Fibroblast of lung (primary cell): Measurements from ENCODE around the gene CCDC70.

Experiments used
- CTCF ChIP-seq, 2 donors: IDR thresholded peaks in 1 of 2; conservative IDR thresholded peaks in 1 of 2; 1 replicate in 1 of 2; 2 replicates in 1 of 2; pipeline ENCODE4 v1.5.1; 2011 to 2012; ENCODE audit warnings: low read length in 2 of 2, control low read depth in 1 of 2, inconsistent platforms in 1 of 2, low read depth in 1 of 2, mild to moderate bottlenecking in 1 of 2
- EZH2 ChIP-seq: IDR thresholded peaks from 2 replicates; pipeline ENCODE4 v1.5.1; 2012; ENCODE audit warnings: low read length, control low read depth, mild to moderate bottlenecking; ENCODE audit errors: missing control alignments

DNA sequence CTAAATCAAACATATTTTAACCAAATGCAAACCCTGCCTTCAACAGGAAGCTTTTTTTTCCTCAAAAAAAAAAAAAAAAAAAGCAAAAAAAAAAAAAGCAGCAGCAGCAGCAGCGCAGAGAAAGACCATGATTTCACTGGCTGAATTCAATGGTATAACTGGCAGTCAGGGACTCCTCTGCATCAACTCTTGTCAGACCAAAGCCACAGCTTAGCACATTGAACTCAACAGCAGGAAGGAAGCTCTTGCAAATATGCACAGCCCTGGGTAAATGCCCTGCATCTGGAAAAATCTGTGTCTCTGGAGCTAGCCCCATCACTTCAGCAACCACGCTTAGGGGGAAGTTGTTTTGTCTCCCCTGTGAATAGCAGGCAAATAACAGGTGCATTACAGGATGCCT lies 40.2 kb upstream of the CCDC70 start:
- TF ChIP-seq CTCF (conservative IDR thresholded peaks at IDR 0.05 in 1 of 2, IDR thresholded peaks at IDR 0.05 in 1 of 2; ENCODE audit: low read depth in 1 of 2, low read length in 2 of 2) (no peak), EZH2 (no peak)
